ENCODE results near the gene AOAH. TPM values are rescaled to one million over a fixed set of nuclear protein-coding genes. Genes with fewer than 3 reads are reported as not detected.
"Not testable (repeated sequence)": the region's sequence is repeated elsewhere in the genome, so short reads cannot be mapped to it uniquely, and the experiment has no call there.

AOAH gene
- total RNA-seq, 1 donor from 2014 or later: not detected

DNA sequence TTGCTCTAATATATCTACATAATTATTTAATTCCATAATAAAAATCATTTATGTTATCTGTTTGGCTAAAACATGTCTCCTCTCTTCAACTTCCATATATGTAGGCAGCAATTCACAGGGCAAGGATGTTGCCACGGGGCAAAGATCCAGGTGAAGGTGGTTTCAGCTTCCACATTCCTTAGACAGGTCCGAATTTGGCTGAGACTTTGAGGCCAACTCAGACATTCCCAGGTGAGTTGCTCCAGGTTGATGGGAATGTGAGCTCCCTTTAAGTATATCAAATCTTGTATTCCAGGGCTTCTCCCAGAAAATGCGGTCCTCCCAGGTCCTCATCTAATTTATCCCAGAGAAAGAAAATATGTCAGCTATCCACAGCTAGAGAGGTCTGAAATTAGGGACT is 15.1 kb upstream of the AOAH start:
- DNase-seq (ENCODE audit: low read depth in 2 of 2): no peak

DNA sequence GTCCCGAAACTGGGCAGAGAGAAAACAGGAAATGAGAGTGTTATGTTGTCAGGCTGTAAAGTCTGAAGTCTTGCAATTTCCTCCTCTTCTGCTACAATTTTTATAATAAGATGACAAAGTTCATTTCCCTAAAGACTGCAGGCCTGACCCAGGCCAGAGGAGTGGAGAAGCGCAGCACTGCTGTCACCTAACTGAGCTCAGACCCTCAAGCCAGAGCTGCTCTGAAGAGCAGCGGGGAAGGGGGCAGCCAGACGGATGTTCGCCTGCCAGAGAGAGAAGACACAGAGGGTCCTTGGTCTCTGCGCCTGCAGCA is 12.6 kb upstream of the AOAH start:
- no peak for DNase-seq (ENCODE audit: low read depth in 2 of 2)

DNA sequence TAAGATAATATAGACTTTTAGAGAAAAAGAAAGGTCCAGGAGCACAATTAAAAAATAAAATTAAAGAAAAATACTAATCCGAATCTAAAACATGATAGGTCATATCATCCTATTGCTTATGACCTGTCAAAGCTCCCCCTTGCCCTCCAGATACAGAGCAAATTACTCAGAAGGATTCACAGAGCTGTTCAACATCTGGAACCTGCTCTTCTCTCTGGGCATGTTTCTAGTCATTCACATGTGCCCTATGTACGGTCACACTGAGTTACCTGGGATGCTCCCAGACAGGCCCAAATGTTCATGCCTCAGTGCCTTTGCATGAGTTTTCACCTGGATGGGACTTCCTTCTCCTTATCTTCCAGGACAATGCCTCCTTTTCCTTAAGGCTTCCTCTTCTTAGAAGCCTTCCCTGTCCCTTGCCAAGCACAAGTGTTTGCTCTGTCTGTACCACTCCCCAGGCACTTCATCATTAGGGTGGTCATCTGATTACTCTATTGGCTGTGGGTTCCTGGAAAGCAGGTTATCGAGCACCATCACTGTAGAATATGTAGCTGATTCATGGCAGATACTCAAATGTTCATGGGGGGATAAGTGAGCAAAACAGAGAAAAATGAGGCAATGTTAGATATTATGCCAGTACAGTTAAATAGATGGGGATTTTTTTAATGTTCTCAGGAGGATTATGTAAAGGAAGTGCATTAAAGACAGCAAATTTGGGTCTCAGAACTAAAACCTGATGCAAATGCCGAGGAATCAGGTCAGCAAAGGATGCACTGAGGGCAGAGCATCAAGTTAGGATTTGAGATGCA is 12.0 kb upstream of the AOAH start:
- DNase-seq (ENCODE audit: low read depth in 2 of 2): no peak

DNA sequence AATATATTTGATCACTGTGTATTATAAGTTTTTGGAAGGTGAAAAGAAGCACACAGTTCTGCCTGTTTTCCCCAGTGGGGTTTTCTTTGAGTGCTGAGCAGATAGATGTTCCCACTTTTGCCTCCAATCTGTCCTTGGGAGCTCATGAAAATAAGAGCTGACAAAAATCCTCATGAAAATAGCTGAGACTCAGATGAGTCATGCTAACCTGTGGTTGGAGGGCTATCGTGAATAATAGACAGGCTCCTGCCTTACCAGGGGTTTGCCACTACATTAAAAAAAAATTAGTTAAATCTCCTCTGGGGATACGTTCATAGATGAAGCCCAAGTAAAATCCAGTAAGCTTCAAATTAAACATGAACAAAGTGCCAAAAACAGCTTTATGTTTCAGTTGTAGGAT is 10.9 kb upstream of the AOAH start:
- no peak for DNase-seq (ENCODE audit: low read depth in 2 of 2)

DNA sequence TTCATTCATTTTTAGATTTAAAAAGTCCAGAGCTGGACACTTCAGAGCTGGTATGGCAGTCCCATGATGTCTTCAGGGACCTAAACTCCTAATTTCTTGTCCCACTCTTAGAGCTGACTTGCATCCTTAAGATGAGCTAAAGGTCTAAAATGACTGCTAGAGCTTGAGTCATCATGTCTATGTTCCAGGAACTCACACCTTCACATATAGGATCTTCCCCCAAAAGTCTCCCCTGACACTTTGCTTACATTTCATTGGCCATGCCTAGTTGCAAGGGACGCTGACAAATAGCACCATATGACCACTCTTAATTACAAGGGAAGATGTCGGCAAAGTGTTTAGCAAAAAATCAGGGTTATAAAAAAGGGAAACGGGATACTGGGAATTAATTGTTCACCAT is 10.4 kb upstream of the AOAH start:
- DNase-seq (ENCODE audit: low read depth in 2 of 2): no peak

DNA sequence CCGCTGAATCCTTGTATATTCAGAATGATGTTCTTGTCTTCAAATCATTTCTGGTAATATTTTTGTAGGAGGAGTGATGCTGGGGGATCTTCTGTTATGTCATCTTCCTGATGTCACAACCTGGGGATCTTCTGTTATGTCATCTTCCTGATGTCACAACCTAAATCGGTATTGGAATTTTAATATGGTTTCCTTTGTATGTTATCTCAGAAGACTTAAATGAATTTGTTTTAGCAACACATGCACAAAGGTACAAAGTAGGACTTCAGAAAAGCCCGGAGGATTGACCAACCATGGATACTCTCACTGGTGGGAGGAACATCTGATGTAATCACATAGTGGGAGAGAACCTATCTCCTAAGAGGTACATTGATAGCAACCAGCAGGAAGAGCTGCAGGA is 9.1 kb upstream of the AOAH start:
- no peak for DNase-seq (ENCODE audit: low read depth in 2 of 2)

DNA sequence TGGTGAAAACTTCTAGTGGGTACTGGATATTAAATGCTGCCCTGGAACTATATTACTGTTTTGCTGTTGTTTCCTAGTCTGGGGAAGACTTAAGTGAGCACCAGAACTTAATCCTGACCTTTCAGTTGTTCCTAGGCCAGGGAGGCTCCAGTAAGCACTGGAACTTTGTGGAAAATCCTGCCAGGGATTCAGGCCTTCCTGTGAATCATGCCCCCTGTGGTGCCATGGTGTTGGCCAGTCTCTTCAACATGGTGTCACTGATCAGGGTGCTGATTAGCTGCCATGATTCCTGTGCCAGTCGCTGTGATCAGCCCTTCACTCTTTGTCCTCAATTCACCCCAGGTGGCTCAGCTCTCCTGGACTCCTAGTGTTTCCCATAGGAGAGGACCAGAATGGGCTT is 8.5 kb upstream of the AOAH start:
- no peak for DNase-seq (ENCODE audit: low read depth in 2 of 2)

DNA sequence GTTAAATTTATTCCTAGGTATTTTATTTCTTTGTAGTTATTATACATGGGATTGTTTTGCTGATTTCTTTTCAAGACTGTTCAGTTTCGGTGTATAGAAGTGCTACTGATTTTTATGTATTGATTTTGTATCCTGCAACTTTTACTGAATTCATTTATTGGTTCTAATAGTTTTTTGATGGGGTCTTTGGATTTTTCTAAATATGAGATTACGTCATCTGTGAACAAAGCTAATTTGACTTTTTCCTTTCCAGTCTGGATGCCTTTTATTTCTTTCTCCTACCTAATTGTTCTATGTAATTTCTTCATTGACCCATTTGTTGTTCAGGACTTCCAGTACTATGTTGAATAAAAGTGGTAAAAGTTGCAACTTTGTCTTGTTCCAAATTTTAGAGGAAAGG is 5.8 kb upstream of the AOAH start:
- no peak for DNase-seq (ENCODE audit: low read depth in 2 of 2)

DNA sequence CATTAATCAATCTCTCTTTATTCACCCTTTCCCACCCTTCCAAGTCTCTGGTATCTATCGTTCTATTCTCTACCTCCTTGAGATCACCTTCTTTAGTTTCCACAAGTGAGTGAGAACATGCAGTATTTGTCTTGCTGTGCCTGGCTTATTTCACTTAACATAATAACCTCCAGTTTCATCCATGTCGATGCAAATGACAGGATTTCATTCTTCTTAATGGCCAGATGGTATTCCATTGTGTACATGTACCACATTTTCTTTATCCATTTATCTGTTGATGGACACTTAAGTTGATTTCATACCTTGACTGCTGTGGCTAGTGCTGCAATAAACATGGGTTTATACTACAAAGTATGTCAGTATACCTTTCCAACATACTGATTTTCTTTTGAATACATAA is 3.8 kb upstream of the AOAH start:
- DNase-seq (ENCODE audit: low read depth in 2 of 2): no peak

DNA sequence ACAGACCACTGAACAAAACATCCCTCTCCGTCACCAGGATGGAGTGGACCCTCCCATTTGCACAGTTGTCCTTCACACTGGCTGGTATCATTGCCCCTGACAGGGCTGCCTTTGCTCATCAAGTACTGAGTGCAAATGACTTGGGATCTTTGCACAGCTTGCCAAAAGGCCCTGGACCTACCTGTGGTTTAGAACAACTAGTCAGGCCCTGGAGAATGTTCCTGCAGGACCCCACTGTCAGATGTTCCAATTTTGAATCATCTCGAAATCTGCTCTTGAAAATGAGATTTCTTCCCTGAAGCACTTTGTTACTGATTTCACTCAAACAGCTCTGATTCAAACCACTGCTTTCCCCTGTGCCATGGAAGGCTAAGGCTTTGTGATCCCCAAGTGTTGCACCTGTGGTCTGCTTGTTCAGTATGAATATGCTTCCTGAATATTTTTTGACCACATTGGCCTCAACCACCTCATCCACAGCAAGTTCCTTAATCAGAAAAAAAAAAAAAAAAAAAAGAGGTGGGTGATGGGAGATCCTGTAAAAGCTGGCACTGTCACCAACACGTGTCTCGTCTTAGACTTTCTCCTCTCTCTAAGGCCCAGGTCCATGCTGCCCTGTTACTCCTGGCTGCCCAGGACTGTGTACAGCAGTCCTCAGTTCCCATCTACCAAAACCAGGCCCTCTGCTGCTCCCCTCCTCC is 2.7 kb upstream of the AOAH start:
- DNase-seq (ENCODE audit: low read depth in 2 of 2): no peak

DNA sequence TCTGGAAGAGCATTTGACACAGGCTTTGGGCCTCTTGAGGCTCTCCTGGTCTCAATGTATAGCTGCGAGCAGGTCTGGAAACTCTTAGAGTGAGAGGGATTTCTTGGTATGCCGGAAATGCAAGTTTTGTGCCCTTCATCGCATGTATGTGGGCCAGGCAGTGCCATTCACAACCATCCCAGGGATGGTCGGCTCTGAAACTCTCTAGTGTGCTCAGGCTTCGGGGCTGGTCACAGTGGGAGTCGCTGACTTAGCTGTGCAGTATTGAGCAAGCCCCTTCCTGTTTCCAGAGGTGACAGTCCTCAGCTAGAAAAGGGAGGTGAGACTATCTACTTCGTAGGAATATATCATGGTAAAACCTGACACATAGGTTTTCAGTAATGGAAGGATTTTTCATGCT is 2.0 kb upstream of the AOAH start:
- no peak for DNase-seq (ENCODE audit: low read depth in 2 of 2)

DNA sequence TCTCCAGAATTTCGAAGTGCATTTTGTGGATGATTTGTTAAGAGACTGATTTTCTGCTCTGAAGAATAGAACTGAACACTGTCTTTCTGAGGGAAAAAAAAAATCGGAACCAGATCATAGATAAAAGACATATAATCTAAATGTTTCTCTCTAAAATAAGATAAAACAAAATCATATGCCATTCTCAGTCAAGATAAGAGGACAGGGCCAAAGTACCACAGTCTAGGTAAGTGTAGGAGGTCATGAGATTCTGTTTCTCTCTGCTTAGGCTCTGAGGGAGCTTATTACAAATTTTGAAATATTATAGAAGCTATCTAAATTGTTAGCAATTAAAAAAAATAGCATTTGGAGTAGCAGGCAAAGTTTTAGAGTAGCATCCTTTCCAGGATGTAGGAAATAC is 702 bp upstream of the AOAH start:
- no peak for DNase-seq (ENCODE audit: low read depth in 2 of 2)

DNA sequence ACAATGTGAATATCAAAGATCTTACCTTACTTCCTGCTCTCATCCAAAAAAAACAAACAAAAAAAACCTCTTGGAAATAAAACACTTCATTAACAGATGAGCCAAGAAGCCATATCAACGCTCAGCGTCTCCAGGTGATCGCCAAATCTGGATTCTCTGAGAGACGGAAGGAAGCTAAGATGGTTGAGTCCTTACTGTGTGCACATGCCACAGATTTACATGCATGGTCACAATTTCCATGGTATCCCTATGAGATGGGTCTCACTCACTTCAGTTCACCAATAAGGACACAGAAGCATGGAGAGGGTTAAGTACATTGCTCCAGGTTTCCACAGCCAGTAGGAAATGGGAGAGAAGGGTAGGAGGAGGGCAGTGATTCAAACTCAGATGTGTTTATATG is 1.0 kb downstream of the AOAH start:
- DNase-seq (ENCODE audit: low read depth in 2 of 2): no peak

DNA sequence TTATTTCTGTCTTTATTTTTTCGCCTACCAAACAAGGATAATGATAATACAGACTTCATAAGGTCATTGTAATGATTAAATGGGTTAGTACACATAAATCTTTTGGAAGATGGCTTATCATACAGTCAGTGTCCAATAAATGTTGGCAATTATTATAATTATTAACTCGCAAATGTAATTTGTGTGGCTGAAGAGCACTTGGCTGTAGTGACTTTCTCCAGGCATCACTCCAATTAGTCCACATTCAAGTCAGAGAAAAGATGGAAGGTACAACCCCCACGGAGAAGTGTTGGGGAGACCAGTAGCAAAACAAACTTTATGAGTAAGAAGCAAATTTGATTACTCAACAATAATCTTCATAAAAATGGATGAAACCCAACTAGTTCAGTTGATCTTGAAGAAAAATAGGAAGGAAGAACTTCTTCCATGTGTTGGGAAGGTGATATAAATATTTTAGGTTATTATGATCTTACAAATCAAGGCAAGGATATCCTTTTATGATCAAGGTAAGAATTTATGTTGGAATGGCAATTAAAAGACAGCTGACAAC is 5.1 kb downstream of the AOAH start:
- no peak for DNase-seq (ENCODE audit: low read depth in 2 of 2)

DNA sequence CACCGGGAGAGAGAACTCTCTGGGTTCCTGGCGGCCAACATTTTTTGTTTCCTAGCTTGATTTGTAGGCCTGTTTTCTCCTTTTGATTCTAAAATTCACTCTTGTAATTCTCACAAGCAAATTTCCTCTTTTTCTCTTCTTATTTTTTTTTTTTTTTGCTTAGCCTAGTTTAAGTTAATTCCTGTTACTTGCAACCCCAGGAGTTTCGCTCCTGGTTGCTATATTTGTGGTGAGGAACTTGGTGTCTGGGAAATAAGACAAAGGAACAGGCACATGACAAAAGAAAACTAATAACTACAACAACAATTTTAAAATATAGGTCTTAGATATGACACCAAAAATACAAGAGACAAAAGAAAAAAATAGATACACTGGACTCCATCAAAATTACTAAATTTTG is 6.7 kb downstream of the AOAH start:
- DNase-seq (ENCODE audit: low read depth in 2 of 2): no peak

DNA sequence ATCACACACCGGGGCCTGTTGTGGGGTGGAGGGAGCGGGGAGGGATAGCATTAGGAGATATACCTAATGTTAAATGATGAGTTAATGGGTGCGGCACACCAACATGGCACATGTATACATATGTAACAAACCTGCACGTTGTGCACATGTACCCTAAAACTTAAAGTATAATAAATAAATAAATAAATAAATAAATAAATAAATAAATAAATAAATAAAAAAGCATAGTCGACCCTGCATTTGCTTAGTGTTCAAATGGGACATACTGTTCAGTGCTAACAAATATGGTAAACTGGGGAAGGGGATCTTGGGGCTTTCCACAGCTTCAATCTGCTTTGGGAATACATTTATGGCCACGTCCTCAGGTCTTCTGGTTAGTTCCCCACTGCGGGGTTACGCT is 7.5 kb downstream of the AOAH start:
- DNase-seq (ENCODE audit: low read depth in 2 of 2): not testable (repeated sequence)

DNA sequence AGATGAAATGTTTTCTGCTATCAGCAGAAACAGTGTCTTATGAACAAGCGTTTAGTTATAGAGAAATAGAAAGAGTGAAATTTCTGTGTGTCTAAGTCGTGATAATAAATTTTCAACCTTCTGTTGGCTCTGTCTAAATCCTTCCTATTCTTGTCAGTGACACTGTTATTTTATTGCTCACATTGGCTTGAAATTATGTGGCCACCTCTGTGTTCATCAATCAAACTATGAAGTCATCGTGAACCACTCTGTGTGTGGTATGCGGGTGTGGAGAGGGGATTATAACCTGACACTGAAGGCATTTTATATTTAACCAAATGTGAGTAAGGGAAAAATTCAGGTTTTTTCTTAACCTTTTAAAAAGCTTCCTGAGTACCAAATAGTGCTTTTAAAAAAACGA is 12.3 kb downstream of the AOAH start:
- no peak for DNase-seq (ENCODE audit: low read depth in 2 of 2)

DNA sequence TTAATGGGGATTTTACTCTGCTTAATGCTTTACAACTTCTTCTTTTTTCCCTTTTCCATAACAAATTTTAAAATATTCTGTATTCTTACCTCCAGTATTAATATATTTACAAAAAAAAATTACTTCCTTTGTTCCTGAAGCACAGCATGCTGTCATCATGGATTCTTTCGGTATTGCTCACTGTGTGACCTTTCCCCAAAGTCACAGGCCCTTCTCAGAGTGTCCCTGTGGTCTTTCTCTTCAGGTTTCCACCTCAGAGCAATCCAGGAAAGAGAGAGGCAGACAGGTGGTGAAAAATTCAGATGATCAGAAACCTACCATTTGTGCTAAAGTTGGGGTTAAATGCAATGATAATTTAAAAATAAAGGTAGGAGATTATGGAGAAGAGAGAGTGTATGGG is 13.0 kb downstream of the AOAH start:
- DNase-seq (ENCODE audit: low read depth in 2 of 2): no peak

DNA sequence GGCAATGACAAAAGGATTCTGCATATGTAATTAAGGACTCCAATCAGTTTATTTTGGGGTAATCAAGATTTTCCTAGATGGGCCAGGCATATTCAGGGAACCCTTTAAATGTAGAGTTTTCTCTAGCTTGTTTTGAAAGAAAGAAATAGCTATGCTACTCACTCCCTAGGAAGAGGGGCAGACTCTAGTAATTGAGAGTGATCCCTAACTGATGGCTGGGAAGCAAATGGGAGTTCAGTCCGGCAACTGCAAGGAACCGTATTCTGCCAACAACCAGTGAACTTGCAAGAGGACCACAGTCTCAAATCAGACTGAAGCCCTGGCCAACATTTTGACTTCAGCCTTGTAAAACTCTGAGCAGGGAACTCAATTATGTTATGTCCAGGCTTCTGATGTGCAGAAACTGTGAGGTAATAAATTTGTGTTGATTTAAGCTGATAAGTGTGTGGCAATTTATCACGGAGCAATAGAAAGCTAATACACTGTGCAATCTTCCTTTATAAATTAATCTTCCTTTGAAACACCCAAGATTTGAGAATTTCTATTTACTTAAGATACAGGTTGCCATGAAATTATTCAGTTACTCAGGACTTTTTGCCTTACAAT is 14.0 kb downstream of the AOAH start:
- DNase-seq (ENCODE audit: low read depth in 2 of 2): no peak

DNA sequence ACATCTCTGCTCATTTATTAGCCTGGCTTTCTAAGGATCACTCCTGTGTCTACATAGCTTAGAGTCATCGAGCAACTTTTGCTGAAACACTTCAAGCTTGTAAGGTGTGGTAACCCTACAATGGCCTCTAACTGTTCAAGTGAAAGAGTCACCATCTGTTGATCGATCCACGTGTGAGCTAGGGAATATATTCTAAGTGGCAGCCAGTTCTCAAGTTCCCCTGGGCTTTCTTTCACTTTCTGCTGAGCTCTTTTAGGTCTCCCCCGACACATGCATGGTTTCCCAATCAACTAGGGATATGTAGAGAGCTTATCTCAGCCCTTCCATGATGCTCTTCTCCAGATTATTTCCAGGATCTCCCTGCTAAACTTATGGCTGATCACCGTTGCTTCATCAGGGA is 15.5 kb downstream of the AOAH start:
- no peak for DNase-seq (ENCODE audit: low read depth in 2 of 2)

DNA sequence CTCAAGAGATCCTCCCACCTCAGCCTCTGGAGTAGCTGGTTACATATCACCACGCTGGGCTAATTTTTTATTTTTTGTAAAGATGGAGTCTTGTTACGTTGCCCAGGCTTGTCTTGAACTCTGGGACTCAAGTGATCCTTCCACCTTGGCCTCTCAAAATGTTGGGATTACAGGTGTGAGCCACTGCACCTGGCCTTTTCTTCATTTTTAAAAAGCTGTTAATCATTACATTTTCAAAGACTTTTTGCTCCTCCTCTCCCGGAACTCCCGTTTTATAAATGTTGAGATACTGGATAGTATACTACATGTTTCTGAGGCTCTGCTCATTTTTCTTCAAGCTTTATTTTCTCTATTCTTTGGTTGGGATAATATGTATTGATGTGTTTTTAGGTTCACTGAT is 16.4 kb downstream of the AOAH start:
- DNase-seq (ENCODE audit: low read depth in 2 of 2): no peak

DNA sequence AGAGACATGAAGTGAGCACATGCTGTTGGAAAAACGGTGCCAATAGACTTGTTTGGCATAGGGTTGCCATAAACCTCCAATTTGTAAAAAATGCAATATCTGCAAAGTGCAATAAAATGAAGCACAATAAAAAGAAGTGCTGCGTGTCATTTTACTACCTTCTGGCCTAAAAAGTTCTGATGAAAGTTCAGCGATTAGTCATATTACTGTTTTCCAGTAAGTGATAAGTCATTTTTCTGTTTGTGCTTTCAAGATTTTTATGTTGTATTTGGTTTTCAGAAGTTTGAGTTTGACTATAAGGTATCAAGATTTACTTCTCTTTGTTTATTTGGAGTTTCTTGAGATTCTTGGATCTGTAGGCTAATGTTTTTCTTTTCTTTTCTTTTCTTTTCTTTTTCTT is 16.8 kb downstream of the AOAH start:
- no peak for DNase-seq (ENCODE audit: low read depth in 2 of 2)

DNA sequence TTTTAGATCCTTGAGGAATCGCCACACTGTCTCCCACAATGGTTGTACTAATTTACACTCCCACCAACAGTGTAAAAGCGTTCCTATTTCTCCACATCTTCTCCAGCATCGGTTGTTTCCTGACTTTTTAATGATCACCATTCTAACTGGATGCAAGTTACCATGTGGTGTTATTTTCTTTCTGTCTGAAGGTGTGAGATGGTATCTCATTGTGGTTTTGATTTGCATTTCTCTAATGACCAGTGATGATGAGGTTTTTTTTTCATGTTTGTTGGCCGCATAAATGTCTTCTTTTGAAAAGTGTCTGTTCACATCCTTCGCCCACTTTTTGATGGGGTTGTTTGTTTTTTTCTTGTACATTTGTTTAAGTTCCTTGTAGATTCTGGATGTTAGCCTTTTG is 20.4 kb downstream of the AOAH start:
- DNase-seq (ENCODE audit: low read depth in 2 of 2): not testable (repeated sequence)
